K562 (cell line): ENCODE results near the gene MEGF11. TPM values are rescaled to one million over a fixed set of nuclear protein-coding genes. Genes with fewer than 3 reads are reported as not detected.

Source experiments
- ATAC-seq: fragments of 200-7000 bp; cut with Tn5 transposase; 3 replicates; pipeline ENCODE4 v1.9.1; 2020; ENCODE audit warnings: moderate library complexity
- BruUV-seq: library from RNA; stranded (reverse); fragments of 400-500 nt; replicated peaks from 2 replicates; lab custom pipeline; 2021; lab: Mats Ljungman, UMichigan
- CTCF ChIA-PET: fragments of 300-600 bp; formaldehyde crosslinking; extraction: SDS; loops from one replicate; lab custom pipeline; 2021; ENCODE audit warnings: low intra/inter-chr PET ratio; lab: Yijun Ruan, JAX
- POLR2A ChIA-PET: fragments of 300-600, 350-650 bp; sonication (Branson Sonifier 250); formaldehyde crosslinking; extraction: SDS; loops from one replicate; lab custom pipeline; 2021; ENCODE audit warnings: antibody characterized with exemption, inconsistent platforms; lab: Yijun Ruan, JAX
- DNase-seq, 4 experiments: peaks; one replicate each; pipeline versions ENCODE4 v3.0.0 to v3.0.0-alpha.2; 2011 to 2018; ENCODE audit warnings: low spot score in 3 of 4, mixed read lengths in 3 of 4; ENCODE audit errors: extremely low read depth in 1 of 4
- FAIRE-seq: peaks from 2 replicates; lab custom pipeline; 2011; peaks lifted over from hg19 to GRCh38; lab: Jason Lieb, UNC
- H2AFZ ChIP-seq: 2 replicates; pipeline ENCODE4 v1.6.0; 2011; ENCODE audit warnings: low read depth, low read length, control low read depth, inconsistent platforms
- H3K27ac ChIP-seq: fragments of 200-600 bp; 3 replicates; pipeline ENCODE4 v1.8.0; 2011; ENCODE audit warnings: low read depth, mild to moderate bottlenecking, control low read depth, inconsistent platforms, low read length, moderate library complexity, mixed read lengths; ENCODE audit errors: extremely low read depth
- H3K27me3 ChIP-seq, 2 experiments: fragments of 300-600 bp in 1 of 2; 2 replicates in 1 of 2; 3 replicates in 1 of 2; pipeline versions ENCODE4 v1.6.0 to v1.8.0; 2011; ENCODE audit warnings: inconsistent platforms in 2 of 2, low read length in 2 of 2, mild to moderate bottlenecking in 1 of 2, mixed read lengths in 1 of 2, moderate library complexity in 1 of 2; ENCODE audit not compliant: control insufficient read depth in 2 of 2, insufficient read depth in 2 of 2
- H3K36me3 ChIP-seq: fragments of 300-600 bp; 3 replicates; pipeline ENCODE4 v1.8.0; 2011; ENCODE audit warnings: mild to moderate bottlenecking, low read length, inconsistent platforms; ENCODE audit not compliant: control insufficient read depth, insufficient read depth
- H3K4me1 ChIP-seq, 2 experiments: fragments of 200-600 bp in 1 of 2; replicated peaks in 1 of 2; 2 replicates in 1 of 2; 3 replicates in 1 of 2; pipeline versions ENCODE4 v1.5.1 to v1.8.0; 2011; ENCODE audit warnings: inconsistent platforms in 2 of 2, low read length in 2 of 2, mild to moderate bottlenecking in 1 of 2, mixed read lengths in 1 of 2, moderate library complexity in 1 of 2; ENCODE audit not compliant: control insufficient read depth in 2 of 2, insufficient read depth in 2 of 2
- H3K4me2 ChIP-seq: 2 replicates; pipeline ENCODE4 v1.6.1; 2011; ENCODE audit warnings: low read length, control low read depth, inconsistent platforms, mixed read lengths; ENCODE audit not compliant: insufficient read depth
- H3K4me3 ChIP-seq: fragments of 200-600 bp; sonication (generic), shearing (Covaris generic); 2 replicates; pipeline ENCODE4 v1.5.1; 2016; ENCODE audit warnings: control low read depth, inconsistent platforms
- H3K79me2 ChIP-seq: fragments of 200-600 bp; 3 replicates; pipeline ENCODE4 v1.8.0; 2011; ENCODE audit warnings: low read length, inconsistent platforms; ENCODE audit not compliant: control insufficient read depth, insufficient read depth
- H3K9ac ChIP-seq, 2 experiments: 2 replicates each; pipeline versions ENCODE4 v1.6.0 to v1.6.1; 2011; ENCODE audit warnings: low read depth in 2 of 2, low read length in 2 of 2, control low read depth in 1 of 2, inconsistent platforms in 1 of 2, mild to moderate bottlenecking in 1 of 2, mixed read lengths in 1 of 2; ENCODE audit not compliant: insufficient read depth in 1 of 2
- H3K9me1 ChIP-seq: one replicate; pipeline ENCODE4 v1.6.0; 2011; ENCODE audit warnings: inconsistent platforms, mild to moderate bottlenecking, low read length, moderate library complexity; ENCODE audit not compliant: control insufficient read depth, insufficient read depth
- H3K9me3 ChIP-seq: replicated peaks from 2 replicates; pipeline ENCODE4 v1.5.1; 2011; ENCODE audit warnings: low read depth, low read length, inconsistent platforms; ENCODE audit not compliant: control insufficient read depth, insufficient read depth
- H4K20me1 ChIP-seq: replicated peaks from 2 replicates; pipeline ENCODE4 v1.6.1; 2011; ENCODE audit warnings: low read length, inconsistent platforms, mixed read lengths; ENCODE audit not compliant: control insufficient read depth, insufficient read depth
- CBX5 ChIP-seq: IDR thresholded peaks from 2 replicates; pipeline ENCODE4 v1.6.1; 2014; ENCODE audit warnings: low read depth, borderline replicate concordance
- EHMT2 ChIP-seq: fragments of 450-650 bp; IDR thresholded peaks from 2 replicates; pipeline ENCODE4 v1.6.1; 2018; ENCODE audit warnings: antibody characterized with exemption
- SETDB1 ChIP-seq: IDR thresholded peaks from one replicate; pipeline ENCODE4 v1.6.1; 2012; ENCODE audit warnings: low read length, control low read depth, inconsistent platforms
- ZFP1 ChIP-seq: fragments of 450-650 bp; formaldehyde crosslinking; IDR thresholded peaks from 2 replicates; pipeline ENCODE4 v1.4.0; 2020; ENCODE audit warnings: mild to moderate bottlenecking, mixed read lengths
- WGBS: fragments of 100-300 bp; shearing (Covaris generic); methylation state at CpG from one replicate; pipeline ENCODE4 v1.1.6; 2016; ENCODE audit warnings: low coverage, mixed read lengths; ENCODE audit not compliant: insufficient coverage; ENCODE audit errors: missing lambda C conversion rate; 5-methylcytosine and 5-hydroxymethylcytosine counted together
- in situ Hi-C: fragments of 300-500 bp; cut with MboI; formaldehyde crosslinking; loops from 4 replicates; pipeline ENCODE4 v1.15.0; 2018; ENCODE audit warnings: inconsistent platforms, mixed read lengths
- intact Hi-C: fragments of 100-400 bp; cut with micrococcal nuclease; formaldehyde crosslinking; loops from 2 replicates; pipeline ENCODE4 v1.14.2; 2022
- polyA plus RNA-seq, 8 experiments: library from polyadenylated mRNA; depleted of rRNA in 4 of 8; stranded (reverse) in 5 of 8; unstranded in 3 of 8; fragments of >200 nt; fragmentation: Nextera tagmentation in 2 of 8; fragmentation: Illumina TruSeq in 1 of 8; extraction: Ambion mirVana in 2 of 8; extraction: Trizol in 1 of 8; gene quantifications; 2 replicates each; pipeline versions ENCODE4 v1.2.1 to v1.2.3, GENCODE V29; 2011 to 2014; ENCODE audit warnings: inconsistent platforms in 1 of 8, missing spikeins in 1 of 8
- total RNA-seq, 7 experiments: library from RNA; depleted of rRNA in 6 of 7; stranded (reverse); fragments of >200 nt in 6 of 7; fragmentation: Illumina TruSeq in 2 of 7; extraction: Trizol in 2 of 7; gene quantifications; 2 replicates each; pipeline versions ENCODE4 v1.2.1 to v1.2.3, GENCODE V29; 2011 to 2021; ENCODE audit warnings: low replicate concordance in 1 of 7
- TF ChIP-seq, protein P1 (sequence below): fragments of 150-350 bp; IDR thresholded peaks from 2 replicates; pipeline ENCODE4 v1.6.1; 2014; ENCODE audit warnings: low read depth, mild to moderate bottlenecking, low read length, borderline replicate concordance
- TF ChIP-seq, protein P2 (sequence below): IDR thresholded peaks from 2 replicates; pipeline ENCODE4 v1.6.1; 2011; ENCODE audit warnings: borderline replicate concordance, low read depth, mild to moderate bottlenecking, moderate library complexity, low read length; ENCODE audit not compliant: insufficient read depth, poor library complexity, severe bottlenecking
- TF ChIP-seq, protein P3 (sequence below), 2 experiments: IDR thresholded peaks; 2 replicates each; pipeline ENCODE4 v1.6.1; 2011; ENCODE audit warnings: borderline replicate concordance in 1 of 2, control low read depth in 1 of 2, low read depth in 1 of 2, low read length in 1 of 2, mild to moderate bottlenecking in 1 of 2, mixed read lengths in 1 of 2, moderate library complexity in 1 of 2; ENCODE audit not compliant: insufficient read depth in 1 of 2, insufficient read length in 1 of 2, poor library complexity in 1 of 2, severe bottlenecking in 1 of 2; ENCODE audit errors: extremely low read depth in 1 of 2

The MEGF11 gene
- total and polyA plus RNA-seq, 9 of the 15 experiments (the other 6 are each of a cell fraction or from before 2014, with no cell fraction given), result 0.06 to 0.23 (median 0.20) TPM; not detected in 6

DNA sequence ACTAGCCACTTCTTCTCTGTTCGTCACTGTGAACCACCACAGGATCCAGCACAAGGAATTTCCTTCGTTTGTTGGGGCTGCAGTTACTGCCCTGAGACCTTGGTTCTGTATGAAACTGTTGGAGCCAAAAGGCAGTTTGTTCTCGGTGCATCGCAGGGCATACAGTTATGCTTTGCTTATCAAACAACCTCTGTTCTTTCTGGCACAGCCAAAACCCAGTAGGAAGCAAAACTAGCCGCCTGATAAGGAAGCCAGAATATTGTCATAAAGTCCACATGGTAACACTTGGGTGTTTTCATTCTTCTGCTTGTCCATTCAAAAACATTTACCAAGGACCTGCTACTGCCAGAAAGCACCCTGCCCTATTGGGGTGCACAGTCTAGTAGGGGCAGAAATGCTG is 268.2 kb downstream of the MEGF11 start:
- no peak overlapping the region for H3K27ac ChIP-seq

DNA sequence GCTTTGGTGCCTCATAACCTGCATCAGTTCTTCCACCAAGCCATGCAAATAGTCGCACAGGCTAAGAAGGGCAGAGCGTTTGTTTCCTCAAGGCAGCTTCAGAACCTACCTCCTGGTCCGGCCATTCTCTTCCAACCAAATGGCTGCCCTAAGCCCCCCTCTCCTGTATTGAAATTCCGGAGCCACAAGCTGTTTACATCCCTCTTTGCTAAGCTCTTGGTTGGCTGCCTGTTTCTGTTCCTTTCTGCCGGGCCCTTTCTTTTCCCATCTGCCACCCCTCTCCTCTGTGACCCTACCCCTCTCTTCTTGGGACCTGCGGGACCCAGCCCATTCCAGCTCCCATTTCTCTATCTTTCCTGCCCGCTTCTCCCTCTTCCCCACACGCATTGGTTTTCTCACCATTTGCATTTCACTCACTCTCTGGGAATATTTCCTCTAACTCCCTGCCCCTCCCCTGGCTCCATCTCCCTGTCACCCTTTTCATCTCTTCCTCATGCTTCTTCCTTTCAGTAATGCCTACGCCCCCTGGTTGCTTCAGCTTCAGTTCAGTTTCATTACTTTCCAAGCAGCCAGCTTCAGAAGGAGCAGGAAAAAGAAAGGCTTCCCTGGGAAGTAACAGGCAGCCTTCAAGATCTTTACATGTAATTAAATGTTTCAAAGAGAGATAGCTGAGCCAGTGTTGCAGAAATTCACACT is 270.8 kb downstream of the MEGF11 start:
- POLR2A ChIA-PET, result interaction anchor here (0.6 to 1.5 kb wide), 4 partner anchors 11 to 70 kb away, joined by 3 to 6 read pairs (median 4); no protein-coding TSS in a partner anchor
- no TSS peak for BruUV-seq
- H3K27ac ChIP-seq, result no peak overlapping the region
- H3K27me3 ChIP-seq, result peaks cover 22 to 47% of the 10 kb centered on the region in 2 experiments
- DNase-seq, result no peak
- H2AFZ ChIP-seq, result no peak overlapping the region
- no peak overlapping the region for H3K4me2 ChIP-seq
- H3K9ac ChIP-seq, result 0 out of 4 replicates have a peak overlapping the region, but pooled peaks of 1 of the 2 experiments have one; percentile 8
- CTCF ChIA-PET, result no interaction called here
- no peaks in the 10 kb centered on the region for H3K36me3 ChIP-seq
- H3K4me3 ChIP-seq, result no peak overlapping the region
- no peaks in the 10 kb centered on the region for H3K9me1 ChIP-seq
- H3K9me3 ChIP-seq, result no peaks in the 10 kb centered on the region
- no peaks in the 10 kb centered on the region for H3K79me2 ChIP-seq
- intact Hi-C loops, result loop anchor here (5.0 to 10.0 kb wide), 2 partner anchors 212 to 305 kb away; no protein-coding TSS in a partner anchor
- no peak for FAIRE-seq
- peaks cover 6% of the 10 kb centered on the region; the same call in 1 of the 2 replicates for H4K20me1 ChIP-seq
- H3K4me1 ChIP-seq, result peaks cover 0 to 11% of the 10 kb centered on the region in 2 experiments; a peak in 2 of 5 replicates
- in situ Hi-C loops, result no loop called here
- 5% methylated on average over 8 of the region's 9 CpGs for WGBS
- ATAC-seq, result no peak
- TF ChIP-seq EHMT2 (no peak), CBX5 (no peak), ZFP1 (CRISPR knock-in tag) (no peak)
- TF ChIP-seq, protein P1, sequence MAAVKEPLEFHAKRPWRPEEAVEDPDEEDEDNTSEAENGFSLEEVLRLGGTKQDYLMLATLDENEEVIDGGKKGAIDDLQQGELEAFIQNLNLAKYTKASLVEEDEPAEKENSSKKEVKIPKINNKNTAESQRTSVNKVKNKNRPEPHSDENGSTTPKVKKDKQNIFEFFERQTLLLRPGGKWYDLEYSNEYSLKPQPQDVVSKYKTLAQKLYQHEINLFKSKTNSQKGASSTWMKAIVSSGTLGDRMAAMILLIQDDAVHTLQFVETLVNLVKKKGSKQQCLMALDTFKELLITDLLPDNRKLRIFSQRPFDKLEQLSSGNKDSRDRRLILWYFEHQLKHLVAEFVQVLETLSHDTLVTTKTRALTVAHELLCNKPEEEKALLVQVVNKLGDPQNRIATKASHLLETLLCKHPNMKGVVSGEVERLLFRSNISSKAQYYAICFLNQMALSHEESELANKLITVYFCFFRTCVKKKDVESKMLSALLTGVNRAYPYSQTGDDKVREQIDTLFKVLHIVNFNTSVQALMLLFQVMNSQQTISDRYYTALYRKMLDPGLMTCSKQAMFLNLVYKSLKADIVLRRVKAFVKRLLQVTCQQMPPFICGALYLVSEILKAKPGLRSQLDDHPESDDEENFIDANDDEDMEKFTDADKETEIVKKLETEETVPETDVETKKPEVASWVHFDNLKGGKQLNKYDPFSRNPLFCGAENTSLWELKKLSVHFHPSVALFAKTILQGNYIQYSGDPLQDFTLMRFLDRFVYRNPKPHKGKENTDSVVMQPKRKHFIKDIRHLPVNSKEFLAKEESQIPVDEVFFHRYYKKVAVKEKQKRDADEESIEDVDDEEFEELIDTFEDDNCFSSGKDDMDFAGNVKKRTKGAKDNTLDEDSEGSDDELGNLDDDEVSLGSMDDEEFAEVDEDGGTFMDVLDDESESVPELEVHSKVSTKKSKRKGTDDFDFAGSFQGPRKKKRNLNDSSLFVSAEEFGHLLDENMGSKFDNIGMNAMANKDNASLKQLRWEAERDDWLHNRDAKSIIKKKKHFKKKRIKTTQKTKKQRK, result no peak
- TF ChIP-seq, protein P2, sequence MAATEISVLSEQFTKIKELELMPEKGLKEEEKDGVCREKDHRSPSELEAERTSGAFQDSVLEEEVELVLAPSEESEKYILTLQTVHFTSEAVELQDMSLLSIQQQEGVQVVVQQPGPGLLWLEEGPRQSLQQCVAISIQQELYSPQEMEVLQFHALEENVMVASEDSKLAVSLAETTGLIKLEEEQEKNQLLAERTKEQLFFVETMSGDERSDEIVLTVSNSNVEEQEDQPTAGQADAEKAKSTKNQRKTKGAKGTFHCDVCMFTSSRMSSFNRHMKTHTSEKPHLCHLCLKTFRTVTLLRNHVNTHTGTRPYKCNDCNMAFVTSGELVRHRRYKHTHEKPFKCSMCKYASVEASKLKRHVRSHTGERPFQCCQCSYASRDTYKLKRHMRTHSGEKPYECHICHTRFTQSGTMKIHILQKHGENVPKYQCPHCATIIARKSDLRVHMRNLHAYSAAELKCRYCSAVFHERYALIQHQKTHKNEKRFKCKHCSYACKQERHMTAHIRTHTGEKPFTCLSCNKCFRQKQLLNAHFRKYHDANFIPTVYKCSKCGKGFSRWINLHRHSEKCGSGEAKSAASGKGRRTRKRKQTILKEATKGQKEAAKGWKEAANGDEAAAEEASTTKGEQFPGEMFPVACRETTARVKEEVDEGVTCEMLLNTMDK, result no peak

More for the DNA sequence above, 268.2 kb downstream of the MEGF11 start:
- no peak for TF ChIP-seq SETDB1
- TF ChIP-seq, protein P3, sequence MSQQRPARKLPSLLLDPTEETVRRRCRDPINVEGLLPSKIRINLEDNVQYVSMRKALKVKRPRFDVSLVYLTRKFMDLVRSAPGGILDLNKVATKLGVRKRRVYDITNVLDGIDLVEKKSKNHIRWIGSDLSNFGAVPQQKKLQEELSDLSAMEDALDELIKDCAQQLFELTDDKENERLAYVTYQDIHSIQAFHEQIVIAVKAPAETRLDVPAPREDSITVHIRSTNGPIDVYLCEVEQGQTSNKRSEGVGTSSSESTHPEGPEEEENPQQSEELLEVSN (IDR thresholded peaks at IDR 0.05; ENCODE audit: borderline replicate concordance in 1 of 2, extremely low read depth in 1 of 2, insufficient read depth in 1 of 2, insufficient read length in 1 of 2, low read depth in 1 of 2, low read length in 1 of 2, poor library complexity in 1 of 2, severe bottlenecking in 1 of 2), result no peak
- H3K9me3 ChIP-seq, result no peaks in the 10 kb centered on the region
- H3K27me3 ChIP-seq, result peaks cover 31 to 60% of the 10 kb centered on the region in 2 experiments
- H3K9ac ChIP-seq, result no peak overlapping the region
- WGBS, result 0% methylated on average over 5 of the region's 5 CpGs
- in situ Hi-C loops, result no loop called here
- FAIRE-seq (no peak), ATAC-seq (no peak), DNase-seq (no peak)
- no peaks in the 10 kb centered on the region for H3K79me2 ChIP-seq
- no peaks in the 10 kb centered on the region for H3K9me1 ChIP-seq
- no TSS peak for BruUV-seq
- peaks cover 6% of the 10 kb centered on the region; the same call in 1 of the 2 replicates for H4K20me1 ChIP-seq
- ChIA-PET POLR2A (no interaction called here), CTCF (no interaction called here)
- H3K4me3 ChIP-seq, result no peak overlapping the region
- intact Hi-C loops, result loop anchor here (10.0 kb wide), 1 partner anchor 209 kb away; no protein-coding TSS in a partner anchor
- H2AFZ ChIP-seq, result no peak overlapping the region
- no peak overlapping the region for H3K4me2 ChIP-seq
- H3K36me3 ChIP-seq, result no peaks in the 10 kb centered on the region
- peaks cover 0 to 11% of the 10 kb centered on the region in 2 experiments; a peak in 2 of 5 replicates for H3K4me1 ChIP-seq
